HG03066 (cell line): ENCODE data around the gene AKR7A3.
"Not testable (repeated sequence)": the region's sequence is repeated elsewhere in the genome, so short reads cannot be mapped to it uniquely, and the experiment has no call there.

Source experiments
- ATAC-seq: cut with Tn5 transposase; IDR thresholded peaks from one replicate; pipeline ENCODE4 v1.9.1; 2021; ENCODE audit warnings: low read depth; ENCODE audit not compliant: unreplicated experiment

AKR7A3 gene

DNA sequence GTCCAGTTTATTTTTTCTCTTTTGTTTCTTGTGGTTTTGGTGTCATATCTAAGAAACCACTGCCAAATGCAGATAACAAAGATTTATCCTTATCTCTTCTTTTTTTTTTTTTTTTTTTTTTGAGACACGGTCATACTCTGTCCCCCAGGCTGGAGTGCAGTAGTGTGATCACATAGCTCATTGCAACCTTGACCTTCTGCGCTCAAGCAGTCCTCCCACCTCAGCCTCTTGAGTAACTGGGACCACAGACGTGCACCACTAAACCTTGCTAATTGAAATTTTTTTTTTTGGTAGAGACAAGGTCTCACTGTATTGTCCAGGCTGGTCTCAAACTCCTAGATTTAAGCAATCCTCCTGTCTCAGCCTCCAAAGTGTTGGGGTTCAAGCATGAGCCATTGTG lies 32.5 kb upstream of the AKR7A3 start:
- no peak for ATAC-seq

- no peak for ATAC-seq
These were observed 30.6 kb upstream of the AKR7A3 start for GRCh38 chr1:19319196-19319595.

DNA sequence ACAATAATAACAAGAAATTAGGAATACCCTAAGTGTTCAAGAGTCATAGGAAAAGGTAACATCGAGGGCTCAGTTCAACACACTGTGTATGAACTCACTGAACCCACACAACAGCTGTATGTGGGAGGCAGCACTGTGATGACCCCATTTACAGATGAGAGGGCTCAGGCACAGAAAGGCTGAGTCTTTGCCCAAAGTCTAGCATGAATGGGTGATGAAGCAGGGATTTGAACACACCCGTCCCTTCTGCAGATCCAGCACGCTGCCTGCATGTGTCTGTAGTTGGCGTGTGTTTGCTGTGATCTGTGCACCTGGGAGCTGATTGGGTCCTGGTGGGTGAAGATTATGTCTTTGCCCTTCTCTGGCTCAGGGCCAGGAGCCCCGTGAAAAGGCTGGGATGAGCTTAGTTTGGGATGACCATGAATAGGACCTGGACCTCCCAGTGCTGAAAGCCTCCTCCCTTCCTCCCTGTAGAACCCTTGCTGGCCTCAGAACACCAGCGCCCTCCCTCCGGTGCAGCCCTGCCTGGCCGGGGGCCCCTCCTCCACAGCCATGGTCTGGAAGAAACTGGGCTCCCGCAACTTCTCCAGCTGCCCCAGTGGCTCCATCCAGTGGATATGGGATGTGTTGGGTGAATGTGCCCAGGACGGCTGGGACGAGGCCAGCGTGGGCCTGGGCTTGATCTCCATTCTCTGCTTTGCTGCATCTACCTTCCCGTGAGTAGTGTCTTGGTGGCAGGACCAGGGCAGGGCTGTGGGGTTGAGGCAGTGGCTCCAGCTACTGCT lies 28.7 kb upstream of the AKR7A3 start:
- ATAC-seq: no peak

GRCh38 chr1:19315378-19316198 lies 27.0 kb upstream of the AKR7A3 start:
- ATAC-seq: no peak

GRCh38 chr1:19313961-19314882 lies 25.7 kb upstream of the AKR7A3 start:
- no peak for ATAC-seq

DNA sequence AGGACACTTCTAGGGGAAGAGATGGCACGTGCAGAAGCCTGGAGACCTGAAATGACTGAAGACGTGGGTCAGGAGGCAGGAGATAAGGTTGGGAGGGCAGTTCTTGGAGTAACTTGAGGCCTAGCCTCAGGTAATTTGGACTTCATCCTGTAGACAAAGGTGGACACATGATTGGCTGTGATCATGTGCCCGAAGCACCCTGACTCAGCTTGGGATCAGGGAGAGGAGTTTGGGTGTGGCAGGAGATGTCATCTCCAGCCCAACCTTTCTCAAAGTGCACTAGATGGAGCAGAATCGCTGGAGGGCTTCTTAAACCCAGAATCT lies 25.0 kb upstream of the AKR7A3 start:
- ATAC-seq: no peak

GRCh38 chr1:19312782-19313635 lies 24.4 kb upstream of the AKR7A3 start:
- ATAC-seq: peak; percentile 22

DNA sequence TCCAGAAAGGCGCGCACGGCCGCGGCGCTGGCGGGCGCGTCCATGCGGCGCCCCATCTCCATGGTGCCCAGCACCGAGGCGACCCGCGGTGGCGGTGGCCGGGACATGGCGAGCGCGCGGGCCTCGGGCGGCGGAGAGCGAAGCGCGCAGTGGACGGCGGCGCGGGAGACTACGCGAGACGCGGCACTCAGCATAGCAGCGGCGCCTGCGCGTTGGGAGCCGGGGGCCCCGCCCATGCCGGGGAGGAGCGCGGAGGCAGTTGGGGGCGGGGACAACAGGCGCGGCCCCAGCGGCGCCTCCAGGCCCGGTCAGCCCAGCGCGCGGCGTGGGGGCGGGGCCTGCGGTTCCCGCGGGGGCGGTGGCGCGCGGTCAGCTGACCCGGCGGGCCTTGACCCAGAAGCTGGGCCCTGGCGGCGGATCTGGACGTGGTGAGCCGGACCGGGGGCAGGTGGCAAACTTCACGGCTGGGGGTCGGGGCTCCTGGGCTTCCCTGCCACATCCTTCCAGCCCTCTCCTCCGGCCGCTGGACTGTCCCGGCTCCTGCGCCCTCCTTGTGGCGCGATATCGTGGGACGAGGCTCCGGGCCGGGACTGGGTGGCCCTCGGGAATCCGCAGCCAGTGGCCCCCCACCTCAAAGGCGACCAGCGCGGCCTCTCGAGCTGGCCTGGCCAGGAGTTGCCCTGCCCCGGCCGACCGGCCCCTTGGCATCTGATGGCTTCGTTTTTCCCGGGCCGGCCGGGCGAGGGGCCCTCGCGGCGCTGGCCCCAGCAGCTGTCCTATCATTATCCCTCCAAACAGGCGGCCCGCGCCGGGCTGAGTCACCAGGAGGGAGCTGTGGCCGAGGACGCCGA lies 23.6 kb upstream of the AKR7A3 start, which contains the start of the genes AKR7A2 and SLC66A1:
TSS of gene AKR7A2 (minus strand) at position 214 of the 851 bp plus-strand sequence. CDS start at position 194, 20 bp downstream.
TSS of gene SLC66A1 (plus strand) at position 396 of the 851 bp plus-strand sequence. CDS start 5,352 bp downstream, outside the sequence.
- ATAC-seq: peak; percentile 66

DNA sequence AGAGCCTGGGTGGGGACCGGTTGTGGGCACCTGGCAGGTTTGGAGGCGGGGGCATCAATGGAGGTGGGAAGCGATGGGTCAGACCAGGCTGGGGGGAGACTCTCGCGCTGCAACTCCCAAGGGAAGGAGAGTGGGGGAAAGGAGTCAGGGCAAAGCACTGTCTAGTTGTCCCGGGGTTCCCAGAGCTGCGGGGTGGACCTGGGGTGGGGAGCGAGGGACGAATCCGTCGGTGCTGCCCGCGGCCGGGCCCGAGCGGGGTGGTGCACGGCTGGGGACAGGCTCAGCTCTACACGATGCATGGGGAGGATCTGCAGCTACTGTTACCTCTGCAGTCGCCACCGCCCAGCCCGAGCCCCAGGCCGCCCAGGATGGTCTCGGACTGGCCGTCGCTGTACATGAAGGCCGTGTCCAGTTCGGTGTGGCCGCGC lies 22.9 kb upstream of the AKR7A3 start:
- no peak for ATAC-seq

- no peak for ATAC-seq
These were observed 22.3 kb upstream of the AKR7A3 start for GRCh38 chr1:19310720-19311502.

DNA sequence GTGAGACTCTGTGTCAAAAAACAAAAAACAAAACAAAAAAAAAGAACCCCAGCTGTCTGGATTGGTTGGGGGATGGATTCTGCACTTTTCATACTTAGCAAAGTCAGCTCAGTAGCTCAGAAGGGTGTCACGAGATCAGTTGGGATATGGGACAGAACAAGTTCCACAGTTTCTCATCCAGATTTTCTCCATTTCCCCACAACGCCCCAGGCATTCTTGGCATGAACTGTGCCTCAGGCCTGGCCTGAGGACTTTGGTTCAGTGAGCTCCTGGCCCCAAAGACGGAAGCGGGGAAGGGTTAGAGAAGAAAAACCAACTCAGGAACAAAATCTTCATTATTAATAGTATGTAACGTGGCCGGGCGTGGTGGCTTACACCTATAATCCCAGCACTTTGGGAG lies 21.5 kb upstream of the AKR7A3 start:
- ATAC-seq: no peak

- ATAC-seq: no peak
These were observed 20.7 kb upstream of the AKR7A3 start for GRCh38 chr1:19309123-19309813.

DNA sequence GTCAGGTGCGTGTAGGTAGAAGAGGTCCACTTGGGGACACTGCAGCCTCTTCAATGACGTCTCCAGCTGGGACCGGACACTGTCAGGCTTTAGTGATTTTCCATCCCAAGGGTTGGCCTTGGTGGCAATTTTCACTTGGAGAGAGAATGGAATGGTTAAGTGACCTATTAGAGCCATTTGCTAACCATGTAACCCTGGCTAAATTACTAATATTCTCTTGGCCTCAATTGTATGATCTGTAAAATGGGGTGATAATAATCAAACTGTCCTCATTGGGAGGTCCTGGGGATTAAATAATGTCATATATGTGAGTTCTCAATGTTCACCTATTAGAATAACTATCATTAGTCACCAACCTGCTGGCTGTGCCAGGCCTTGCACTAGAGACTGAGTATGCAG lies 19.9 kb upstream of the AKR7A3 start:
- no peak for ATAC-seq

DNA sequence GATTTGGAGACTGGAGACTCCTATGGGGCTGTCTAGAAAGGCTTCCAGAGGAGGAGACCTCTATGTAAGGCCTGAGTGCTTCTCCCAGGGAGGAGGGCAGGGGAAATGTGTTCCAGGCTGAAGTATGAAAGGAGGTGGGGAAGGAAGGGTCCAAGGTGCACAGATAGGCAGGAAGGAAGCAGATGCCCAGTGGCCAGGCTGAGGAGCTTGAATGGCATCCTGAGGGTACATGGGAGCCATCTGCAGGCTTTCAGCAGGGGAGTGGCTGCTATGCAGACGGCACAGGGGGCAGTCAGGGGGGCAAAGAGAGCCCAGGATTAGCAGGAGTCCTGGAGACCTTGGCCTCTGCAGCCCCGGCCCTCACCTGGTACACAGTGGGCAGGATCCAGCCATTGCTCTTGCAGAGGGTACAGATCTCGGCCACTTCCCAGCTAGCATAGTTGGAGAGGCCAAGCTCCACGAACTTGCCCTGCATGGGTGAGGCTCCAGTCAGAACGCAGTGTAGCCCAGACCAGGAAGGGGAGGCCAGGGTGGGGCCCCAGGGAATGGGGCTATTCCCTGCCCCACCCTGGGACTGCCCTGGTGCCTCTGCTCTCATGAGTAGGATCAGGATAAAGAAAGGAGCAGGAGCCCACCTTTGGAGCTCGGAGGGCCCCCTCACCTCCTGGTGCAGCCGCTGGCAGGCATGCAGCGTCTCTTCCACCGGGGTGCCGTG lies 19.4 kb upstream of the AKR7A3 start:
- ATAC-seq: no peak

GRCh38 chr1:19306941-19307340 lies 18.4 kb upstream of the AKR7A3 start:
- no peak for ATAC-seq

- no peak for ATAC-seq
These were observed 17.3 kb upstream of the AKR7A3 start for GRCh38 chr1:19305880-19306279.

- not testable (repeated sequence) for ATAC-seq
These were observed 15.5 kb upstream of the AKR7A3 start for GRCh38 chr1:19304081-19304480.
